Neural progenitor cell (in vitro differentiated cells): Measurements from ENCODE around the gene TFPI. TPM values are rescaled to one million over a fixed set of nuclear protein-coding genes. Genes with fewer than 3 reads are reported as not detected.

Experiments used
- DNase-seq: peaks from one replicate; pipeline ENCODE4 v3.0.0-alpha.2; 2016; ENCODE audit warnings: low spot score
- H2AFZ ChIP-seq: fragments of 200-600 bp; sonication (generic); replicated peaks from 2 replicates; pipeline ENCODE4 v1.6.1; 2016; ENCODE audit warnings: antibody characterized with exemption
- H3F3A ChIP-seq: fragments of 200-600 bp; sonication (generic); 2 replicates; pipeline ENCODE4 v1.6.1; 2016; ENCODE audit warnings: antibody characterized with exemption, low read depth
- H3K27ac ChIP-seq: fragments of 200-600 bp; sonication (generic); 2 replicates; pipeline ENCODE4 v1.5.1; 2016; ENCODE audit warnings: mild to moderate bottlenecking
- H3K27me3 ChIP-seq: fragments of 200-600 bp; sonication (generic); 2 replicates; pipeline ENCODE4 v1.6.1; 2016; ENCODE audit warnings: mild to moderate bottlenecking, moderate library complexity
- H3K36me3 ChIP-seq: fragments of 200-600 bp; sonication (generic); 2 replicates; pipeline ENCODE4 v1.5.1; 2016
- H3K4me1 ChIP-seq: fragments of 200-600 bp; sonication (generic); 2 replicates; pipeline ENCODE4 v1.6.1; 2016; ENCODE audit warnings: mixed run types
- H3K4me2 ChIP-seq: fragments of 200-600 bp; sonication (generic); 2 replicates; pipeline ENCODE4 v1.6.1; 2016
- H3K4me3 ChIP-seq: fragments of 200-600 bp; sonication (generic); 2 replicates; pipeline ENCODE4 v1.5.1; 2016
- H3K79me2 ChIP-seq: fragments of 200-600 bp; sonication (generic); 2 replicates; pipeline ENCODE4 v1.6.1; 2016; ENCODE audit warnings: low read depth
- H3K9ac ChIP-seq: fragments of 200-600 bp; sonication (generic); 2 replicates; pipeline ENCODE4 v1.6.1; 2016
- H3K9me3 ChIP-seq: fragments of 200-600 bp; sonication (generic); 2 replicates; pipeline ENCODE4 v1.5.1; 2016; ENCODE audit warnings: low read depth
- H4K20me1 ChIP-seq: fragments of 200-600 bp; sonication (generic); 2 replicates; pipeline ENCODE4 v1.6.1; 2016; ENCODE audit warnings: low read depth
- H3K27ac Mint-ChIP-seq: 3 replicates; pipeline ENCODE4 v1.8.0; 2021; ENCODE audit warnings: mixed read lengths
- H3K27me3 Mint-ChIP-seq: 2 replicates; pipeline ENCODE4 v1.8.0; 2022; ENCODE audit warnings: low read depth, mild to moderate bottlenecking, inconsistent platforms, moderate library complexity, mixed read lengths; ENCODE audit not compliant: insufficient read depth
- H3K36me3 Mint-ChIP-seq: 3 replicates; pipeline ENCODE4 v1.8.0; 2021; ENCODE audit warnings: mixed read lengths
- H3K4me1 Mint-ChIP-seq: 3 replicates; pipeline ENCODE4 v1.8.0; 2021; ENCODE audit warnings: mixed read lengths
- H3K4me3 Mint-ChIP-seq: 3 replicates; pipeline ENCODE4 v1.8.0; 2021; ENCODE audit warnings: mild to moderate bottlenecking, moderate library complexity, mixed read lengths
- H3K9me3 Mint-ChIP-seq: 3 replicates; pipeline ENCODE4 v1.8.0; 2020; ENCODE audit warnings: mixed read lengths
- EZH2 ChIP-seq: fragments of 200-600 bp; sonication (generic); IDR thresholded peaks from 2 replicates; pipeline ENCODE4 v1.6.1; 2017; ENCODE audit warnings: antibody characterized with exemption, mild to moderate bottlenecking, moderate library complexity
- EZH2phosphoT487 ChIP-seq: fragments of 200-600 bp; sonication (generic); IDR thresholded peaks from 2 replicates; pipeline ENCODE4 v1.6.1; 2017; ENCODE audit warnings: antibody characterized with exemption
- total RNA-seq: library from RNA; depleted of rRNA; stranded (reverse); fragments of >200 nt; gene quantifications from 2 replicates; pipeline ENCODE4 v1.2.3, GENCODE V29; 2015; ENCODE audit warnings: low replicate concordance
- TF ChIP-seq, protein P1 (sequence below): fragments of 200-600 bp; sonication (generic); IDR thresholded peaks from 2 replicates; pipeline ENCODE4 v1.5.1; 2017; ENCODE audit warnings: antibody characterized with exemption, mild to moderate bottlenecking

TFPI gene
- total RNA-seq, 1 donor from 2014 or later: 16.6 TPM

DNA sequence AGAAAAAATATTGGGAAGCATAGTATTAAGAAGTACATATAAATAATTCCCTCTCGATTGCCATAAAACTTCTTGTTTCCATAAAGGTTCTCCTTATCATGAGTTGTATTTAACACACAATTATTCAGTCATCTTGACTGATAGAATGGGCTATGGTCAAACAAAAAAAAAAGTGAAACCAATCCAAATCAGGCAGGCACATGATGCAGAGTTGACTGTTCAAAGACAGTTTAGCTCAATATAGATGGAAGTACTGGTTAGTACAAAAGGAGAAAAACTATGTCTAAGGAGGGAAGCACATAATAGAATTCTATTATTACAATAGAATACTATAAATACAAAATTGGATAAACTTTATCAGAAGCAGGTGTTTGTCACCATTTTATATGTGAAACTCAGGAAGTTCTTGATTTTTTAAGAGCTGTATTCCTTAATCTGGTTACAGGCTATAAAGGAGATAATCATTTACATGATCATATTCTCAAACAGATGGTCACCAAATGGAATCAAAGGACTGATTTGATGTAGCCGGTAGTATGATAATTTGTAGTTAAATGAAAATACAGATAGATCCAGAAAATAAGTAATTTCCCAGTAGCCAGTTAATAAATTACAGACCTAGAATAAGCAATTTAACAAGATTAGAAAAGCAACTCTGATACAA is 88.0 kb downstream of the TFPI start:
- no peak overlapping the region for H3K9ac ChIP-seq
- TF ChIP-seq EZH2: no peak
- no peak for TF ChIP-seq EZH2phosphoT487
- TF ChIP-seq, protein P1, sequence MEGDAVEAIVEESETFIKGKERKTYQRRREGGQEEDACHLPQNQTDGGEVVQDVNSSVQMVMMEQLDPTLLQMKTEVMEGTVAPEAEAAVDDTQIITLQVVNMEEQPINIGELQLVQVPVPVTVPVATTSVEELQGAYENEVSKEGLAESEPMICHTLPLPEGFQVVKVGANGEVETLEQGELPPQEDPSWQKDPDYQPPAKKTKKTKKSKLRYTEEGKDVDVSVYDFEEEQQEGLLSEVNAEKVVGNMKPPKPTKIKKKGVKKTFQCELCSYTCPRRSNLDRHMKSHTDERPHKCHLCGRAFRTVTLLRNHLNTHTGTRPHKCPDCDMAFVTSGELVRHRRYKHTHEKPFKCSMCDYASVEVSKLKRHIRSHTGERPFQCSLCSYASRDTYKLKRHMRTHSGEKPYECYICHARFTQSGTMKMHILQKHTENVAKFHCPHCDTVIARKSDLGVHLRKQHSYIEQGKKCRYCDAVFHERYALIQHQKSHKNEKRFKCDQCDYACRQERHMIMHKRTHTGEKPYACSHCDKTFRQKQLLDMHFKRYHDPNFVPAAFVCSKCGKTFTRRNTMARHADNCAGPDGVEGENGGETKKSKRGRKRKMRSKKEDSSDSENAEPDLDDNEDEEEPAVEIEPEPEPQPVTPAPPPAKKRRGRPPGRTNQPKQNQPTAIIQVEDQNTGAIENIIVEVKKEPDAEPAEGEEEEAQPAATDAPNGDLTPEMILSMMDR: no peak
- Mint-ChIP-seq H3K36me3 (no peaks in the 10 kb centered on the region), H3K27me3 (no peaks in the 10 kb centered on the region), H3K4me3 (no peak overlapping the region), H3K27ac (no peak overlapping the region), H3K4me1 (no peaks in the 10 kb centered on the region), H3K9me3 (no peaks in the 10 kb centered on the region)
- no peaks in the 10 kb centered on the region for H3K4me1 ChIP-seq
- H3K79me2 ChIP-seq: no peaks in the 10 kb centered on the region
- DNase-seq: no peak
- no peaks in the 10 kb centered on the region for H3K36me3 ChIP-seq
- no peak overlapping the region for H3K27ac ChIP-seq
- no peak overlapping the region for H3K4me2 ChIP-seq
- no peaks in the 10 kb centered on the region for H3F3A ChIP-seq
- H4K20me1 ChIP-seq: no peaks in the 10 kb centered on the region
- no peak overlapping the region for H3K4me3 ChIP-seq
- H3K9me3 ChIP-seq: no peaks in the 10 kb centered on the region
- no peak overlapping the region for H2AFZ ChIP-seq
- no peaks in the 10 kb centered on the region for H3K27me3 ChIP-seq

DNA sequence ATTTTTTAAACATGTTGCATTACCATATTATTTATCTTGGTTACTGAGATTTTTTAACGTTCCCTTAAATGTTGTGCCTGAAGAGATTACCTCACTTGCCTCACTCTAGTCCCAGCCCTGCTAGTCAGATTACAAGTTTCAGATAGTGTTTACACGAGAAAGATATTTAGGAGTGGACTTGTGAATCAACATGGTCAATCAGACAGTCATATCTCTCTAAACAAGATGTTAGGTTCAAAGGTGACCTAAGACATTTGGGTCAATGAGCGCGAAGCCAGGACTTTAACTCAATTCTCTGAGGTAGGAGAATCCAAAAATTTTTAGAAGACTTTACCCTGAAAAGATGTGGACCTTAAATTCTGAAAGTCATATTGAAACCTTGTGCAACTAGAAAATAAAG is 91.4 kb downstream of the TFPI start:
- Mint-ChIP-seq H3K27me3 (no peaks in the 10 kb centered on the region), H3K27ac (no peak overlapping the region), H3K4me1 (no peaks in the 10 kb centered on the region), H3K9me3 (no peaks in the 10 kb centered on the region), H3K36me3 (no peaks in the 10 kb centered on the region), H3K4me3 (no peak overlapping the region)
- H3K79me2 ChIP-seq: no peaks in the 10 kb centered on the region
- H2AFZ ChIP-seq: no peak overlapping the region
- H3K36me3 ChIP-seq: no peaks in the 10 kb centered on the region
- TF ChIP-seq EZH2: no peak
- no peak for TF ChIP-seq EZH2phosphoT487
- H3K27me3 ChIP-seq: no peaks in the 10 kb centered on the region
- peak overlapping the region; percentile 29 for H3K4me2 ChIP-seq
- no peak overlapping the region for H3K9ac ChIP-seq
- no peaks in the 10 kb centered on the region for H3K4me1 ChIP-seq
- H4K20me1 ChIP-seq: no peaks in the 10 kb centered on the region
- H3K9me3 ChIP-seq: no peaks in the 10 kb centered on the region
- H3K4me3 ChIP-seq: no peak overlapping the region
- H3F3A ChIP-seq: no peaks in the 10 kb centered on the region
- H3K27ac ChIP-seq: no peak overlapping the region
- DNase-seq: no peak

DNA sequence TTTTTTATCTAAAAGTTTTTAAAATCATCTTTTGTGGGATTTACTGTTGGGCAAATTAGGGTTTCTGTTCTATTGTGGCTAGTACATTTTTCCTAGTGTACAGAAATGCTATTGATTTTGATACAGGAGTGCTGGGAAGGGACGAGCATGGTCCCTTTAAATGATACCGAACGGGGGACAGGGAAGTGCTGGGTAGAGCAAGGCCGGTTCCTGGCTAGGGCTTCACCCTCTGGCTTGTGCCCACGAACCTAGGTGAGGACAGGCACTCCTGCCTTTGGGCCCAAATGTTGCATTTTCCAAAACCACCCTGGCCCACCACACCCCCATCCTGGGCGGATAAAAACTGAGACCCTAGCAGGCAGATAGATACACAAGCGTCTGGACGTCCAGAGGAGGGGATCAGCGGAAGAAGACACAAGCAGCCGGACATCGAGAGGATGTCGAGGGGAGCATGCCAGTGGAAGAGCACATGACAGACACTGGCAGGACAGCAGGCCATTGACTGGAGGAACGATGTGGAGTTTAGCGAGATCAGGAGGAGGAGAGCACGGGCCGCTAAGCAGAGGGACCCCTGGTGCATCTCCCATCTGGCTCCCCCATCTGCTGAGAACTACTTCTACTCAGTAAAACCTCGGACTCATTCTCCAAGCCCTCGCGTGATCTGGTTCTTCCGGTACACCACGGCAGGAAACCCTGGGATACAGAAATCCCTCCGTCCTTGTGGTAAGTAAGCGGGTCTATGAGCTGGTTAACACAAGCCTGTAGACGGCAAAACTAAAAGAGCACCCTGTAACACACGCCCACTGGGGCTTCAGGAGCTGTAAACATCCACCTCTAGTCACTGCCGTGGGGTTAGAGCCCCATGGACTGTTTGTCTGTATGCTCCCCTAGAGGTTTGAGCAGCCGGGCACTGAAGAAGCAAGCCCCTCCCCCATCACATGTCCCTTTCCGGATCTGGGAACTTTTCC is 92.7 kb downstream of the TFPI start:
- no peaks in the 10 kb centered on the region for H3K27me3 ChIP-seq
- Mint-ChIP-seq H3K4me3 (no peak overlapping the region), H3K36me3 (no peaks in the 10 kb centered on the region), H3K4me1 (no peaks in the 10 kb centered on the region), H3K27me3 (no peaks in the 10 kb centered on the region), H3K27ac (no peak overlapping the region), H3K9me3 (no peaks in the 10 kb centered on the region)
- no peak overlapping the region for H3K27ac ChIP-seq
- H3K4me2 ChIP-seq: peak overlapping the region; percentile 29
- H3K36me3 ChIP-seq: no peaks in the 10 kb centered on the region
- no peaks in the 10 kb centered on the region for H3K9me3 ChIP-seq
- no peaks in the 10 kb centered on the region for H4K20me1 ChIP-seq
- H3K4me1 ChIP-seq: no peaks in the 10 kb centered on the region
- peak overlapping the region; percentile 84 for H2AFZ ChIP-seq
- H3K4me3 ChIP-seq: peak overlapping the region; percentile 27
- no peaks in the 10 kb centered on the region for H3K79me2 ChIP-seq
- no peak overlapping the region for H3K9ac ChIP-seq
- no peaks in the 10 kb centered on the region for H3F3A ChIP-seq
- DNase-seq: peak; percentile 16
- TF ChIP-seq EZH2phosphoT487: no peak
- TF ChIP-seq, protein P1: no peak
- no peak for TF ChIP-seq EZH2
